SHP77 treated with DMSO at 0.1 percent for 48 hours (cell line): ENCODE measurements around the gene TSEN15.

Experiments
- DNase-seq: peaks from one replicate; lab custom pipeline; 2025; lab: John Stamatoyannopoulos, UW

TSEN15 gene

GRCh38 chr1:184051485-184052193, at the start of gene TSEN15:
Gene TSEN15, plus strand, starts transcription at chr1:184051730. Its CDS starts 26 bp downstream, at chr1:184051756.
- peak; percentile 48 for DNase-seq

GRCh38 chr1:184002071-184002470, 49.5 kb upstream of the TSEN15 start:
- DNase-seq: no peak

GRCh38 chr1:184004935-184005334, 46.6 kb upstream of the TSEN15 start:
- DNase-seq: no peak

GRCh38 chr1:184005506-184005905, 46.0 kb upstream of the TSEN15 start:
- DNase-seq: no peak

- DNase-seq: no peak
Observed at GRCh38 chr1:184010788-184011187, 40.7 kb upstream of the TSEN15 start.

- DNase-seq: no peak
Observed at GRCh38 chr1:184012187-184012586, 39.3 kb upstream of the TSEN15 start.

- no peak for DNase-seq
Observed at GRCh38 chr1:184014271-184014670, 37.3 kb upstream of the TSEN15 start.

GRCh38 chr1:184016169-184016568, 35.4 kb upstream of the TSEN15 start:
- no peak for DNase-seq

- DNase-seq: no peak
Observed at GRCh38 chr1:184017306-184017705, 34.2 kb upstream of the TSEN15 start.

- no peak for DNase-seq
Observed at GRCh38 chr1:184018622-184019021, 32.9 kb upstream of the TSEN15 start.

GRCh38 chr1:184019069-184019468, 32.5 kb upstream of the TSEN15 start:
- DNase-seq: no peak

- no peak for DNase-seq
Observed at GRCh38 chr1:184019506-184019905, 32.0 kb upstream of the TSEN15 start.

GRCh38 chr1:184020328-184020727, 31.2 kb upstream of the TSEN15 start:
- DNase-seq: no peak

GRCh38 chr1:184020855-184021254, 30.7 kb upstream of the TSEN15 start:
- no peak for DNase-seq

- no peak for DNase-seq
Observed at GRCh38 chr1:184021728-184022127, 29.8 kb upstream of the TSEN15 start.

GRCh38 chr1:184022668-184023067, 28.9 kb upstream of the TSEN15 start:
- no peak for DNase-seq

GRCh38 chr1:184023171-184023570, 28.4 kb upstream of the TSEN15 start:
- DNase-seq: no peak

GRCh38 chr1:184025242-184025675, 26.3 kb upstream of the TSEN15 start:
- no peak for DNase-seq

- no peak for DNase-seq
Observed at GRCh38 chr1:184027826-184028695, 23.5 kb upstream of the TSEN15 start.

GRCh38 chr1:184028854-184029623, 22.5 kb upstream of the TSEN15 start:
- DNase-seq: no peak

GRCh38 chr1:184030433-184031091, 21.0 kb upstream of the TSEN15 start:
- DNase-seq: no peak

- no peak for DNase-seq
Observed at GRCh38 chr1:184031092-184031408, 20.5 kb upstream of the TSEN15 start.
